Activated CD4-positive, alpha-beta T cell treated with anti-CD3 and anti-CD28 coated beads for 36 hours (primary cell): ENCODE measurements around the gene ADCY7. TPM values are rescaled to one million over a fixed set of nuclear protein-coding genes. Genes with fewer than 3 reads are reported as not detected.

ENCODE experiments used
- ATAC-seq: fragments of 200-7000 bp; cut with Tn5 transposase; one replicate; pipeline ENCODE4 v1.10.0; 2021; ENCODE audit warnings: mild to moderate bottlenecking, moderate library complexity
- CTCF ChIA-PET: fragments of 350-600 bp; sonication (Branson Sonifier 250); formaldehyde crosslinking; loops from one replicate; lab custom pipeline; 2021; ENCODE audit warnings: antibody characterized with exemption; lab: Charles Lee
- POLR2A ChIA-PET: fragments of 350-600 bp; sonication (Branson Sonifier 250); formaldehyde crosslinking; loops from one replicate; lab custom pipeline; 2021; ENCODE audit warnings: antibody characterized with exemption, inconsistent platforms; lab: Charles Lee
- DNase-seq: peaks from one replicate; pipeline ENCODE4 v3.0.0-alpha.2; 2020
- H3K27ac Mint-ChIP-seq: one replicate; pipeline ENCODE4 v1.8.0; 2021; ENCODE audit warnings: mixed read lengths
- H3K27me3 Mint-ChIP-seq: one replicate; pipeline ENCODE4 v1.8.0; 2021; ENCODE audit warnings: mixed read lengths
- H3K36me3 Mint-ChIP-seq: one replicate; pipeline ENCODE4 v1.8.0; 2021; ENCODE audit warnings: low read depth, mixed read lengths
- H3K4me1 Mint-ChIP-seq: one replicate; pipeline ENCODE4 v1.8.0; 2021; ENCODE audit warnings: mixed read lengths
- H3K4me3 Mint-ChIP-seq: one replicate; pipeline ENCODE4 v1.8.0; 2021; ENCODE audit warnings: mild to moderate bottlenecking, moderate library complexity, mixed read lengths
- H3K9me3 Mint-ChIP-seq: one replicate; pipeline ENCODE4 v1.8.0; 2021; ENCODE audit warnings: low read depth, mixed read lengths
- intact Hi-C, 2 experiments: fragments of 100-400 bp; cut with DNase I in 1 of 2; cut with micrococcal nuclease in 1 of 2; formaldehyde crosslinking; loops; one replicate each; pipeline versions ENCODE4 v1.14.2 to v1.15.1; 2022 to 2024; cut with DNase I, micrococcal nuclease
- total RNA-seq, 2 experiments: library from RNA; stranded (reverse); gene quantifications; one replicate each; pipeline ENCODE4 v1.2.3, GENCODE V29; 2021

Gene ADCY7
- total RNA-seq, 2 experiments from 2014 or later = 51.8 to 85.3 TPM

- CTCF ChIA-PET = interaction anchor here (0.8 to 14.5 kb wide), 18 partner anchors 10 to 480 kb away, joined by 3 to 304 read pairs (median 6); partner anchors contain the start of gene CNEP1R1
- Mint-ChIP-seq H3K36me3 (peaks cover 45% of the 10 kb centered on the region), H3K27ac (no peak overlapping the region), H3K27me3 (no peaks in the 10 kb centered on the region), H3K9me3 (no peaks in the 10 kb centered on the region), H3K4me3 (no peak overlapping the region), H3K4me1 (peaks cover 52% of the 10 kb centered on the region)
- no peak for ATAC-seq
- DNase-seq = no peak
- POLR2A ChIA-PET = no interaction called here
- intact Hi-C loops = loop anchor here (2.0 to 10.0 kb wide), 4 partner anchors 41 to 339 kb away; partner anchors contain the start of gene BRD7 (in 1 of the 2)
Measured at GRCh38 chr16:50326264-50326663, 59.9 kb downstream of the ADCY7 start.

- H3K27ac Mint-ChIP-seq = peak overlapping the region; percentile 82
- H3K4me3 Mint-ChIP-seq = no peak overlapping the region
- POLR2A ChIA-PET = interaction anchor here (0.6 to 1.2 kb wide), 6 partner anchors 12 to 354 kb away, joined by 3 to 8 read pairs (median 3); partner anchors contain the start of gene SNX20
- peak; percentile 92 for ATAC-seq
- peaks cover 45% of the 10 kb centered on the region for H3K36me3 Mint-ChIP-seq
- intact Hi-C loops = loop anchor here (1.0 to 10.0 kb wide), 10 partner anchors 12 to 479 kb away; partner anchors contain the start of gene BRD7 (in 2 of the 2)
- peak; percentile 81 for DNase-seq
- H3K4me1 Mint-ChIP-seq = peaks cover 57% of the 10 kb centered on the region
- CTCF ChIA-PET = interaction anchor here (0.6 to 14.5 kb wide), 46 partner anchors 10 to 480 kb away, joined by 3 to 304 read pairs (median 4); partner anchors contain the start of genes BRD7 and CNEP1R1
- no peaks in the 10 kb centered on the region for H3K9me3 Mint-ChIP-seq
- no peaks in the 10 kb centered on the region for H3K27me3 Mint-ChIP-seq
Measured at GRCh38 chr16:50326835-50327465, 60.6 kb downstream of the ADCY7 start.

- Mint-ChIP-seq H3K27ac (peak overlapping the region; percentile 68), H3K9me3 (no peaks in the 10 kb centered on the region), H3K4me1 (peaks cover 56% of the 10 kb centered on the region), H3K27me3 (no peaks in the 10 kb centered on the region), H3K4me3 (no peak overlapping the region), H3K36me3 (peaks cover 52% of the 10 kb centered on the region)
- no peak for ATAC-seq
- ChIA-PET POLR2A (interaction anchor here (0.6 kb wide), 1 partner anchor 78 kb away, joined by 11 read pairs; no protein-coding TSS in a partner anchor), CTCF (interaction anchor here (0.6 to 14.5 kb wide), 9 partner anchors 9 to 477 kb away, joined by 3 to 304 read pairs (median 3); no protein-coding TSS in a partner anchor)
- DNase-seq = no peak
- intact Hi-C loops = loop anchor here (5.0 to 10.0 kb wide), 2 partner anchors 38 to 115 kb away; partner anchors contain the start of gene BRD7 (in 1 of the 2)
Measured at GRCh38 chr16:50329446-50330189, 63.3 kb downstream of the ADCY7 start.

GRCh38 chr16:50331570-50331969, 65.2 kb downstream of the ADCY7 start:
- CTCF ChIA-PET = interaction anchor here (14.5 kb wide), 1 partner anchor 24 kb away, joined by 304 read pairs; no protein-coding TSS in a partner anchor
- no peak overlapping the region for H3K27ac Mint-ChIP-seq
- H3K4me3 Mint-ChIP-seq = no peak overlapping the region
- no peak for DNase-seq
- intact Hi-C loops = no loop called here
- no peak for ATAC-seq
- POLR2A ChIA-PET = no interaction called here
- no peaks in the 10 kb centered on the region for H3K9me3 Mint-ChIP-seq
- peaks cover 71% of the 10 kb centered on the region for H3K4me1 Mint-ChIP-seq
- peaks cover 49% of the 10 kb centered on the region for H3K36me3 Mint-ChIP-seq
- no peaks in the 10 kb centered on the region for H3K27me3 Mint-ChIP-seq

GRCh38 chr16:50332599-50332998, 66.2 kb downstream of the ADCY7 start:
- H3K27me3 Mint-ChIP-seq = no peaks in the 10 kb centered on the region
- no peak overlapping the region for H3K27ac Mint-ChIP-seq
- ATAC-seq (no peak), DNase-seq (no peak)
- intact Hi-C loops = no loop called here
- POLR2A ChIA-PET = no interaction called here
- H3K9me3 Mint-ChIP-seq = no peaks in the 10 kb centered on the region
- peaks cover 71% of the 10 kb centered on the region for H3K4me1 Mint-ChIP-seq
- H3K36me3 Mint-ChIP-seq = peaks cover 51% of the 10 kb centered on the region
- CTCF ChIA-PET = interaction anchor here (1.1 to 14.5 kb wide), 2 partner anchors 10 to 23 kb away, joined by 3 to 304 read pairs; no protein-coding TSS in a partner anchor
- H3K4me3 Mint-ChIP-seq = no peak overlapping the region

- Mint-ChIP-seq H3K27ac (peak overlapping the region; percentile 94), H3K9me3 (no peaks in the 10 kb centered on the region), H3K36me3 (peaks cover 48% of the 10 kb centered on the region), H3K27me3 (no peaks in the 10 kb centered on the region), H3K4me1 (peaks cover 76% of the 10 kb centered on the region), H3K4me3 (no peak overlapping the region)
- no peak for DNase-seq
- ChIA-PET CTCF (interaction anchor here (14.5 kb wide), 1 partner anchor 21 kb away, joined by 304 read pairs; no protein-coding TSS in a partner anchor), POLR2A (no interaction called here)
- intact Hi-C loops = no loop called here
- no peak for ATAC-seq
Measured at GRCh38 chr16:50334106-50334975, 68.0 kb downstream of the ADCY7 start.

GRCh38 chr16:50335196-50335958, 69.0 kb downstream of the ADCY7 start:
- H3K27me3 Mint-ChIP-seq = no peaks in the 10 kb centered on the region
- CTCF ChIA-PET = no interaction called here
- peaks cover 73% of the 10 kb centered on the region for H3K4me1 Mint-ChIP-seq
- peaks cover 48% of the 10 kb centered on the region for H3K36me3 Mint-ChIP-seq
- peak overlapping the region; percentile 41 for H3K4me3 Mint-ChIP-seq
- no peaks in the 10 kb centered on the region for H3K9me3 Mint-ChIP-seq
- POLR2A ChIA-PET = no interaction called here
- intact Hi-C loops = loop anchor here (1.0 to 5.0 kb wide), 6 partner anchors 58 to 407 kb away; partner anchors contain the start of genes CYLD (in 1 of the 2), NKD1 (in 1 of the 2) and SNX20 (in 1 of the 2)
- peak overlapping the region; percentile 94 for H3K27ac Mint-ChIP-seq
- ATAC-seq (peak; percentile 65), DNase-seq (peak; percentile 74)

GRCh38 chr16:50336884-50337283, 70.5 kb downstream of the ADCY7 start:
- ChIA-PET CTCF (interaction anchor here (0.8 to 6.2 kb wide), 3 partner anchors 9 to 139 kb away, joined by 3 to 85 read pairs (median 74); no protein-coding TSS in a partner anchor), POLR2A (no interaction called here)
- peaks cover 46% of the 10 kb centered on the region for H3K36me3 Mint-ChIP-seq
- peaks cover 69% of the 10 kb centered on the region for H3K4me1 Mint-ChIP-seq
- H3K4me3 Mint-ChIP-seq = no peak overlapping the region
- DNase-seq (no peak), ATAC-seq (no peak)
- H3K27ac Mint-ChIP-seq = peak overlapping the region; percentile 90
- H3K9me3 Mint-ChIP-seq = no peaks in the 10 kb centered on the region
- intact Hi-C loops = loop anchor here in 1 of 2 experiments (5.0 kb wide), 3 partner anchors 180 to 405 kb away; partner anchors contain the start of genes CYLD and SNX20
- H3K27me3 Mint-ChIP-seq = no peaks in the 10 kb centered on the region

GRCh38 chr16:50338371-50339231, 72.2 kb downstream of the ADCY7 start:
- H3K27ac Mint-ChIP-seq = peak overlapping the region; percentile 90
- DNase-seq = peak; percentile 57
- peaks cover 41% of the 10 kb centered on the region for H3K36me3 Mint-ChIP-seq
- intact Hi-C loops = loop anchor here (1.0 to 5.0 kb wide), 12 partner anchors 11 to 409 kb away; partner anchors contain the start of genes CYLD (in 2 of the 2), BRD7 (in 1 of the 2), CNEP1R1 (in 1 of the 2) and SNX20 (in 1 of the 2)
- peak overlapping the region; percentile 13 for H3K4me3 Mint-ChIP-seq
- H3K9me3 Mint-ChIP-seq = no peaks in the 10 kb centered on the region
- H3K4me1 Mint-ChIP-seq = peaks cover 62% of the 10 kb centered on the region
- H3K27me3 Mint-ChIP-seq = no peaks in the 10 kb centered on the region
- ChIA-PET CTCF (interaction anchor here (0.6 to 6.2 kb wide), 10 partner anchors 11 to 427 kb away, joined by 3 to 85 read pairs (median 4); no protein-coding TSS in a partner anchor), POLR2A (interaction anchor here (0.7 to 1.4 kb wide), 8 partner anchors 10 to 251 kb away, joined by 3 to 8 read pairs (median 3); no protein-coding TSS in a partner anchor)
- peak; percentile 65 for ATAC-seq
